Heart left ventricle (tissue), 13 donors: ENCODE data around the gene GNG10.

Experiments
- POLR2A ChIP-seq, 2 donors: fragments of 450-650 bp; IDR thresholded peaks; one replicate each; pipeline ENCODE4 v1.6.1; 2017; ENCODE audit warnings: antibody characterized with exemption in 2 of 2, mild to moderate bottlenecking in 2 of 2, moderate library complexity in 2 of 2
- TF ChIP-seq, protein P1 (sequence below), 12 donors: fragments of 200-600 bp; sonication (generic) in 4 of 12; IDR thresholded peaks; one replicate each; pipeline versions ENCODE4 v1.5.0 to v1.8.0; 2018 to 2022; ENCODE audit warnings: antibody characterized with exemption in 12 of 12, mild to moderate bottlenecking in 5 of 12
- donor health status: ischemic (EF 13 %, LVEDD 7.1; RV severe dilation, severe dysfunction).
- donor health status: DM: no; HTN: yes; CAD: no.
- donor health status: DM: no; HTN: no; CAD: no.
- donor health status: ischemic (EF 25% LVEDD 6.9; RV normal size, moderate dysfunction).
- donor health status: ischemic (EF 25% LVEDD 5.7; RV mildly dilated, moderate dysfunction).
- donor health status: ischemic (EF 35%, LVEDD 5.7; RV mildly dilated, moderate dysfunction).
- donor health status: nonischemic (EF 11% LVEDD 7.7; RV severe dilation, severe dysfunction).
- donor health status: DM: yes; HTN: yes; CAD: no.
- donor health status: PGD.
- donor health status: ischemic (EF 29% LVEDD 5.4; RV normal size, mild dysfunction).
- donor health status: nonischemic (EF 23%, LVEDD 6.1; RV moderate dilation, normal function).

DNA sequence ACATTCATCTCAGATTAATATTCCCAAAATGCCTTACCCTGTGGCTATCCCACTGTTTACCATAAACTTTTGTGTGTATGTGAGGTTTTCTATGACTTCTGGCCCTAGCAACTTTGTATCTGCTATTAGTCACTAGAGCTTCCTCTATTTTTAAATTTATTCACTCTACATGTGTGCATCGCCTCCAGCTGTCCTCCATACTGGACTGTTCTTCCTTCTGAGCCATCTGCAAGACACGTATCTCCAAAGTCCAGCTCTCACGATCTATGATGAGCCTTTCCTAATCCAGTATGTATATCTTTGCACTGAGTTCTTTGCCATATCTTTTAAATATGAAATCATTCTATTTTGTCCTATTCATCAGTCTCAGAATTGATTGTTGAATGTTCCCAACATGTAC is 1.7 kb upstream of the GNG10 start:
- TF ChIP-seq, protein P1, sequence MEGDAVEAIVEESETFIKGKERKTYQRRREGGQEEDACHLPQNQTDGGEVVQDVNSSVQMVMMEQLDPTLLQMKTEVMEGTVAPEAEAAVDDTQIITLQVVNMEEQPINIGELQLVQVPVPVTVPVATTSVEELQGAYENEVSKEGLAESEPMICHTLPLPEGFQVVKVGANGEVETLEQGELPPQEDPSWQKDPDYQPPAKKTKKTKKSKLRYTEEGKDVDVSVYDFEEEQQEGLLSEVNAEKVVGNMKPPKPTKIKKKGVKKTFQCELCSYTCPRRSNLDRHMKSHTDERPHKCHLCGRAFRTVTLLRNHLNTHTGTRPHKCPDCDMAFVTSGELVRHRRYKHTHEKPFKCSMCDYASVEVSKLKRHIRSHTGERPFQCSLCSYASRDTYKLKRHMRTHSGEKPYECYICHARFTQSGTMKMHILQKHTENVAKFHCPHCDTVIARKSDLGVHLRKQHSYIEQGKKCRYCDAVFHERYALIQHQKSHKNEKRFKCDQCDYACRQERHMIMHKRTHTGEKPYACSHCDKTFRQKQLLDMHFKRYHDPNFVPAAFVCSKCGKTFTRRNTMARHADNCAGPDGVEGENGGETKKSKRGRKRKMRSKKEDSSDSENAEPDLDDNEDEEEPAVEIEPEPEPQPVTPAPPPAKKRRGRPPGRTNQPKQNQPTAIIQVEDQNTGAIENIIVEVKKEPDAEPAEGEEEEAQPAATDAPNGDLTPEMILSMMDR (IDR thresholded peaks at IDR 0.05), result no peak
- TF ChIP-seq POLR2A (IDR thresholded peaks at IDR 0.05), result no peak
